ENCODE data around the gene EIF3B. TPM values are rescaled to one million over a fixed set of nuclear protein-coding genes. Genes with fewer than 3 reads are reported as not detected.
"Not testable (repeated sequence)": the region's sequence is repeated elsewhere in the genome, so short reads cannot be mapped to it uniquely, and the experiment has no call there.

The EIF3B gene
- total RNA-seq, 1 donor from 2014 or later: 161 TPM

GRCh38 chr7:2326951-2327350 is 27.7 kb upstream of the EIF3B start:
- DNase-seq (ENCODE audit: low read depth): no peak
- TF ChIP-seq CTCF (conservative IDR thresholded peaks at IDR 0.05; ENCODE audit: low read depth, low read length): no peak
- H3K4me3 ChIP-seq (ENCODE audit: low read depth, low read length): no peak overlapping the region

DNA sequence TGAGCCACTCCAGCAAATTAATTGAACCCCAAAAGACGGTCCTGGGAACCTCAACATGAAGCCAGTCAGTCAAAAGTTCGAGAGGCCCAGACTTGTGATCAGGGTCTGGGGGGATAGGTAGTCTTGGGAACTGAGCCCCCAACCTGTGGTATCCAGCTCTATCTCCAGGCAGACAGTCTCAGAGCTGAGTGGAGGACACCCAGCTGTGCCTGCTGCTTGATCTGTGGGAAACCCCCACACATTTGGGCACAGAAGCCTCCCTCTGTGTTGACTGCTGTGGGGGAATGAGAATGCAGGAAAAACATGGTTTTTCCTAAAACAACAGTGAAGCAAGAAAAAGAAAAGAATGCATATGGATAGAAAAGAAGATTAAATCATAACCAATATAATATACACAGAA is 24.1 kb upstream of the EIF3B start:
- no peak overlapping the region for H3K4me3 ChIP-seq (ENCODE audit: low read depth, low read length)
- TF ChIP-seq CTCF (conservative IDR thresholded peaks at IDR 0.05; ENCODE audit: low read depth, low read length): no peak
- DNase-seq (ENCODE audit: low read depth): no peak

DNA sequence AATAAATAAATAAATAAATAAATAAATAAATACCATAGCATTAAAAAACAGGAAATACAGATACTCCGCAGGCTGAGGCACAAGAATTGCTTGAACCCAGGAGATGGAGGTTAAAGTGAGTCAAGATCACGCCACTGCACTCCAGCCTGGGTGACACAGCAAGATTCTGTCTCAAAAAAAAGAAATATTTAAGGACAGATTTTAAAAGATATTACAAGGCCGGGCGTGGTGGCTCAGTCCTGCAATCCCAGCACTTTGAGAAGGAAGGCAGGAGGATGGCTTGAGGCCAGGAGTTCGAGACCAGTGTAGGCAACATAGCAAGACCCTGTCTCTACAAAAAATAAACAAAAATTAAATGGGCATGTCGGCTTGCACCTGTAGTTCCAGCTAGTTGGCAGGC is 22.9 kb upstream of the EIF3B start:
- no peak for DNase-seq (ENCODE audit: low read depth)
- no peak for TF ChIP-seq CTCF (conservative IDR thresholded peaks at IDR 0.05; ENCODE audit: low read depth, low read length)
- H3K4me3 ChIP-seq (ENCODE audit: low read depth, low read length): no peak overlapping the region

DNA sequence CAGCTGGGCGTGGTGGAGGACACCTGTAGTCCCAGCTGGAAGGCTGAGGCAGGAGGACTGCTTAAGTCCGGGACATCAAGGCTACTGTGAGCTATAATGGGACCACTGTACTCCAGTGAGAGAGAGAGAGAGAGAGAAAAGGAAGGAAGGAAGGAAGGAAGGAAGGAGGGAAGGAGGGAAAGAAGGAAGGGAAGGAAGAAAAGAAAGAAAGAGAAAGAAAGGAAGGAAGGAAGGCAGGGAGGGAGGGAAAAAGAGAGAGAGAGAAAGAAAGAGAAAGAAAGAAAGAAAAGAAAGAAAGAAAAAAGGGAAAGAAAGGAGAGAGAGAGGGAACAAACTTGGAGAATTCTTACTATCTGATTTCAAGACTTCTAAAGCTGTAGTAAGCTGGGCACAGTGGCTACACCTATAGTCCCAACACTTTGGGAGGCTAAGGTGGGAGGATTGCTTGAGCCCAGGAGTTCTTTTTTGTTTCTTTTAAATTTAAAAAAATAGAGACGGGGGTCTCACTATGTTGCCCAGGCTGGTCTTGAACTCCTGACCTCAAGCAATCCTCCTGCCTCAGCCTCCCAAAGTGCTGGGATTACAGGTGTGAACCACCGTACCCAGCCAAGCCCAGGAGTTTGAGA is 21.9 kb upstream of the EIF3B start:
- H3K4me3 ChIP-seq (ENCODE audit: low read depth, low read length); DNase-seq (ENCODE audit: low read depth): not testable (repeated sequence)

- H3K4me3 ChIP-seq (ENCODE audit: low read depth, low read length): no peak overlapping the region
- DNase-seq (ENCODE audit: low read depth): no peak
- no peak for TF ChIP-seq CTCF (conservative IDR thresholded peaks at IDR 0.05; ENCODE audit: low read depth, low read length)
These were observed 17.9 kb upstream of the EIF3B start for GRCh38 chr7:2336626-2337299.

- H3K4me3 ChIP-seq (ENCODE audit: low read depth, low read length); DNase-seq (ENCODE audit: low read depth): not testable (repeated sequence)
These were observed 7.1 kb upstream of the EIF3B start for GRCh38 chr7:2347351-2348063.

- no peak for DNase-seq (ENCODE audit: low read depth)
- H3K4me3 ChIP-seq (ENCODE audit: low read depth, low read length): no peak overlapping the region
- no peak for TF ChIP-seq CTCF (conservative IDR thresholded peaks at IDR 0.05; ENCODE audit: low read depth, low read length)
These were observed 4.6 kb upstream of the EIF3B start for GRCh38 chr7:2350055-2350454.

DNA sequence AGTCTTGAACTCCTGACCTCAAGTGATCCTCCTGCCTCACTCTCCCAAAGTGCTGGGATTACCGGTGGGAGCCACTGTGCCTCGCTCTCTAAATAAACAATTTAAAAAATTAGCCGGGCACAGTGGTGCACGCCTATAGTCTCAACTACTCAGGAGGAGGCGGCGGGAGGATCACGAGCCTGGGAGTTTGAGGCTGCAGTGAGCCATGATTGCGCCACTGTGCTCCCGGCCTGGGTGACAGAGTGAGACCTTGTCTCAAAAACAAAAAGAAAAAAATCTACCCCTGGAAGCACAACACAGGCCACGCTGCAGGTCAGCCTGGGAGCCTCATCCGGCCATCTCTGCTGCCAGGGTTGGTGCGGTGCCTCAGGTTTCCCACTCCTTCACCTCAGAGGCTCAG is 3.8 kb upstream of the EIF3B start:
- no peak overlapping the region for H3K4me3 ChIP-seq (ENCODE audit: low read depth, low read length)
- no peak for TF ChIP-seq CTCF (conservative IDR thresholded peaks at IDR 0.05; ENCODE audit: low read depth, low read length)
- no peak for DNase-seq (ENCODE audit: low read depth)
